NCI-H187 (cell line): ENCODE data around the gene FRMD1.

ENCODE experiments used
- DNase-seq, 2 experiments: peaks; one replicate each; lab custom pipeline; 2025; lab: John Stamatoyannopoulos, UW

FRMD1 gene

DNA sequence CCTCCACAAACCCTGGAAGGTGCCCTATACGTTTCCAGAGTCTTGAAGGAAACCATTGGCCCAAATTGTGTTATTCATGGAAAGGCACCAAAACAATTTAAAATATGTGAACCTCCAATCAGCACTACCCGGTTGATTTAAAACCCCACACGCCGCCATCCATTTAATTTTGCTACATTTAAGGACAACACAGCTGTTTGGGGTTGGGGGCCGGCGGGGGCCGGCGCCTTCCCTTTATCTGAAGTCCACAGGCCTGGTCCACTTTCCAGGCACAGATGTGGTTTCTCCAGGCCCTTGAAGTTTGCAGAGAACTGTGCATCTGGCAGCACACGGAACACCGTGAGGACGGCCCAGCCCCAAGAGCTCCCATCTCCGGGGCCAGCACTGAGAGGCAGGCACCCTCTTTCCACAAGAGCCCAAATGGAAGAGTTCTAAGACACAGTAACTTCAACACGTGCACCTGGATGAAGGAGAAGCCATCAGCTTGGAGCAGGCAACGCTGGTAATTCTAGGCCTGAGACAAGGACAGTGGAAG lies 16.8 kb upstream of the FRMD1 start:
- no peak for DNase-seq

DNA sequence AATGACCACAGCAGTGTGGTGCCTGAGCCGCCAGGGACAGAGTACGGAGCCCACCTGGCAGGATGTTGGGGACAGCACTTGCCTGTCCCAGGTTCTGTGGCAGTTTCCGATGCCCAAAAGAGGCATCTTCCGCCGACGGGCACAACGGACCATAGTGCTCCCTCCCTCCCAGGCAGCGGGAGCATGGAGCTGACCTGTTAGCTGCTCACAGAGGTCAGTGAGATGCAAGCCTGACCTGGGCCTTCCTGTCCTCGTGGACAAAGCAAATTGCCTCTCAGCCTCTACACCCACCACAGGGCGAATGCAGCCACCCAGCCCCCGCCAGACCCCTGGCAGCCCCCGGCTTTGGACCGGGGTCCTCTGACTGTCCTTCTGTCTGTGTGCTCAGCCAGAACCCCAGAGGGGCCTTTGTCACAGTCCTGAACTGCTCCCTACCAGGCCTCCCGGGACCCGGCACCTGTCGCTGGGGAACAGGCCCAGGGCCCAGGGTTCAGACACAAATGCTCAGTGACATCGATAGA lies 16.2 kb upstream of the FRMD1 start:
- no peak for DNase-seq

GRCh38 chr6:168093634-168094033 lies 14.6 kb upstream of the FRMD1 start:
- no peak for DNase-seq

- DNase-seq: no peak
Measured at GRCh38 chr6:168093071-168093505, 14.1 kb upstream of the FRMD1 start.

- DNase-seq: no peak
Measured at GRCh38 chr6:168092541-168092940, 13.5 kb upstream of the FRMD1 start.

DNA sequence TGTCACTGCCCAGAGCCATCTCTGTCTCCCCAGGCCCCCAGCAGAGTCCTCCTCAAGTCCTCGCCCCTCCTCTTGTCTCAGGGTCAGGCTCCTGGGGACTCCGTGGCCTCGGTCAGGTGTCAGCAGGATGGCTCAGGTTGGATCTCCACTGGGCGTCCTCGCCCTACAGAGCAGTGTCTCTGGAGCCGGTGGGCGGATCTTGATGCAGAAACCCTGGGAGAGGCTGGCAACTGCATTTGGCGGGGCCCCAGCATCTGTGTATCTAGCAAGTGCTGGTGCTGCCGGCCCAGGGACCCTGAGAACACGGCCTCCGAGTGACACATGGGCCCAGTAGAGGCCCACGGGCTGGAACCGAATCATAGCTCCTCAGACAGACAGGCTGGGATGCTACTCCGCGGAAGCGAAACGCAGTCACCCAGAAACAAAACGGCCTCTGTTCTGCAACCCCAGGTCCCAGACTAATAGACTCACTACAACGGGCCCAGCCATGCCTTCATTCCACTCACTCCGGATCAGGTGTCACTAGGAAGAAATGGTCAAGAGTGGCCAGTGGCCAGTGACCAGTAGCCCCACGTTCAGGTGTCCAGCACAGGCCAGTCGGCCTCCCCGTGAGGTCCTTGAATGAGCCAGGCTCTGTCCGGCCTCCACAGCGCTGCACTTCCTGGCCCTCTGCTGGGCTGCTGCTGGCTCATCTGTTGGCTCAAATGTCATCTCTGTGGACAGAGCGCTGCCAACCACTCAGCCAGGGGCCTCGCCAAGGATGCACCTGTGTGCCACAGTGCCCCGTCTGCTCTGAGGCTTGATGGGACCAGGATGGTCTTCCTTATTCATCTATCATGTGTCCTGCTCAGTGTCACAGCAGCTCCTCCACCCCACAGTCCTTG lies 12.6 kb upstream of the FRMD1 start:
- no peak for DNase-seq

DNA sequence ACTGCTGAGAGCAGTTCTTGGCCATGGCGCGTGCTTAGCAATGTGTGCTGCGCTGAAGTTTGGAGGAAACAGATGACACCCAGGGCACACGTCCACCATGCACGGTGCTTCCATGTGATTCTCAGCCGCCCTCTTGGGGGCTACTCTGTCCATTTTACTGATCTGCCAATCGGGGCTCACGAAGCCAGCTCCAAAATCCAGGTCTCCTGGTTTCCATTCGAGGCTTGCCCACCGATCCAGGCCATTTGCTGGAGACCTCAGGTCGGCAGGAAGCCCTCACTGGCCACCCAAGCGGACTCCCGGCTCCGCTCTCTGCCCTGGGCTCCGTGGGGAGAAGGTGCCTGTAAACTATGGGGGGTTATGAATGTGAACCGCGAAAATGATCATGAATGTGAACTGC lies 11.7 kb upstream of the FRMD1 start:
- DNase-seq: no peak

DNA sequence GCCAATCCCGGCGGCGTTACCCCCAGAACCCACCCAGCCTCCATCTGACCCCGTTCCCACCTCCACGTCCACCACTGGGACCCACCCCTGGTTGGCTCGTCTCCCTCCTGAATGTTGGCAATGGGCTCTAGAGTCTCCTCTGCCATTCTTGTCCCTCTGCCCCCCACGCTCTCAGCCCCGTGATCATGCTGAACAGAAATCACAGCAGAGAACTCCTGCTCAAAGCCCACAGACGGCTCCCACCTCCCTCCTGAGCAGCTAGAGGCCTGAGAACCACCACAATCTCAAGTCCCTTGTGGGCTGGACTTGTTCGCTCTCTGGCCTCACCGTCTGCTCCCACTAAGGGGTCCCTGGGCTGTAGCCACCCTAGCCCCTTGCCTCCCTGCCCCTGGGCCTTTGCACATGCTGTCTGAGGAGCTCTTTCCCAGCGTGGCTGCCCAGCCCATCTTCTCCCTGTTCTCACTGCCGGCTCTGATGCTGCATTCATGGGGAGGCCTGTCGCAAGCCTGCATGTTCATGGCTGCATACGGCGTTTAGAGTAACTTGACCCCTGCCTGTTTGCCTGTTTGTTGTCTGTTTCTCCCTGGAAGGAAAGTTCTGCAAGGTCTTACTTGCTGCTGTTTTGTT lies 11.2 kb upstream of the FRMD1 start:
- DNase-seq: no peak

DNA sequence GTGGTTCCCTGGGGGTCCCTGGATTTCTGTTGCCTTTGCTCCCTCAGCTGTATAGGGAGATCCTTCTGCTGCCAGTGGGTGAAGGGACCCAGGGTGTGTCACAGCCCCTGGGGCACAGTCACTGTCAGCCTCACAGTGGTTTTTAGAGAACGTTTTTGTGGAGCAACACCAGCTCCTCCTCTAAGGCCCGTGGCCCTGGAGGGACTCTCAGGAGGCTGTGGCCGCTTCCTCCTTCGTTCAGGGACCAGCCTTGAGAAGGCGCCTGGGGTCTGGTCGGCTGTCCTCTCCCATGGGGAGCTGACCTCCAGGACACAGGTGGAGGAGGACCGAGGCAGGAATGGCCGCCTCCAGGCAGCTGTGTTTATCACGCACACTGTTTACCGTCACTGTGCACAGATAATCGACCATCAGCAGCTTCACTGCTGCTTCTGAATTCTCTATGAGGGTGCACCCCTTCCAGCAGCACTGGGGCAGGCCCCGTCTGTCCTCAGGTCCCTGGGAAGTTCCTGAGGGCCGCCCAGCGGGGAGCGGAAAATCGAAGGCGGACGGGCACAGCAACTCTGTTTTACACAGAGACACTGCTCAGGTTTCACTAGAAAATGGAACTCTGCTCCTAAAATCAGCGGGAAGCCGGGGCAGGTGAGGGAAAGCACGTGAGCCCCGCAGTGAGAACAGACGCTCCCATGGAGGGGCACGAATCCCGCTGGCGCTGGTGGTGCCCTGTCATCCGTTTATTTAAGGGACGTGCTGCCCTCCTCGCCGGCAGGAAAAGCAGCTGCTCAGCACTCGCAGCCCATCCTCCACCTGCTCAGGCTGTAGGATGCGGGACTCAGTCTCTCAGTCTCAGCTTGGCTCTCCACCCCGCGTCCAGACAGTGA lies 10.4 kb upstream of the FRMD1 start:
- DNase-seq: peak in 1 of 2 experiments; percentile 28

DNA sequence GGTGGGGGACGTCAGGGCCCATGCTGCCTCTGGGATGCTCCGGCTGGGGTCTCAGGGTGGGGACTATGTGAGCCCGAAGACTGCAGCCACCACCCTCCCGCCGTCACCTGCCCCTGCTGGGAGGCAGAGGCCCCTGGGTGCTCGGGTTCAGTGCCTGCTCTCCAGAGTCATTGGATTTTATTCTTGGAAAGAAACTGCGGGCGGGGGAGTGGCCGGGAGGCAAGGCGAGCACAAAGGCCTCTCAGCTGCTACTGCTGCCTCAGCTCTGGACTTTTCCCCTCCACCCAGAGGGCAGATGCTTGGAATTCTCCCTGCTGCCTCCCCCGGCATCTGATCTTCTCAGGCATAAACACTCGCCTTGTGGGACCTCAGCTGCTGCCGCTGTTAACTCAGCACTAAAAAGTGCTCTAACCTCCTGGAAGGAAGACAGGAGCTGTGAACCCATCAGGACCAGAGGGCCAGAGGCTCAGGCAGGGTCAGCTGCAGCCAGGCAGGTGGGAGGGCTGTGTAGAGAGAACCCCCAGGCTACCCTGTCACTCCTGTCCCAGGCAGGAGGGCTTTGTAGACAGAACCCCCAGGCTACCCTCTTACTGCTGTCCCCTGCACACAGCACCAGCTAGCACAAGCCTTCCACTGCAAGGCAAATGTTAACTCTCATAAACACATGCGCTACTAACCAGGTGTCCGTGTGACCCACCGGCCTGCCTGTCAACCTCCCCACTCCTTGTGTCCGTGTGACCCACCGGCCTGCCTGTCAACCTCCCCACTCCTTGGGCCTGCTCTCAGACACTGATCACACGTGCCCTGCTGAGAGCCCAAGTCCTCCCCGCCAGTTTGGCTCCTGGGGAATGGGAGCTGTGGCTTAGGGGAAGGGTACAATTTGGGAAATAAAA lies 9.4 kb upstream of the FRMD1 start:
- DNase-seq: peak in 1 of 2 experiments; percentile 26

- no peak for DNase-seq
Measured at GRCh38 chr6:168087436-168088160, 8.6 kb upstream of the FRMD1 start.

GRCh38 chr6:168086616-168087015 lies 7.6 kb upstream of the FRMD1 start:
- DNase-seq: no peak

GRCh38 chr6:168086066-168086465 lies 7.1 kb upstream of the FRMD1 start:
- DNase-seq: no peak

DNA sequence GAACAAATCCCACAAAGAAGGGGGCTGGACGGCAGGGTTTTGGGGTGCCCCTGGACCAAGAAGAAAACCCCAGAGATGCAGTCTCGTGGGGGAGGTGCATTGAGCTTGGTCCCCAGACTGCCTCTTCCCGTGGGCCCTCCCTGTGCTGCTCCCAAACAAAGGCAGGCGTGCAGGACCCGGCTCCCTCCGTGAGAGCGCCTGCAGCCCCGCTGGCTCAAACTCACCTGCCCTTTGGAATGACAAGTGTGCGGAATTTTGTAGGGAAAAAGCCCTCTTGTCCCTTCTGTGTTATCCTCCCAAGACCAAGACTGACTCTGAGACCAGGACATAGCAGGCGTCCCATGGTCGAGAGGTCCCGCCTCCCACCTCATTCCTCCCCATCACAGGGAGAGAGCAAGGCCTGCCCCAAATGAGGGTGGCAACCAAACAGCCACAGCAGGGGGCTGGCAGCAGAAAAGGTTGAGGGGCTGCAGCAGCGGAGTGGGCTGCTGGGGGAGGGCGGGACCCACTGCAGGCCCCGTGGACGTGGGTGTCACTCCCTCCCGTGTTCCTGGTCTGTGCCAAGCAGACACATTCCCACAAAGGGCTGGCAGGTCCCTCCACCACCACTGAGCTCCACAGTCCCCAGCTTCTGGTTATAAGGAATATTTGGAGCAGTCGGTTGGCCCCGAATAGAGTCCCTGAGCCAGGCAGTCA lies 5.6 kb upstream of the FRMD1 start:
- no peak for DNase-seq

DNA sequence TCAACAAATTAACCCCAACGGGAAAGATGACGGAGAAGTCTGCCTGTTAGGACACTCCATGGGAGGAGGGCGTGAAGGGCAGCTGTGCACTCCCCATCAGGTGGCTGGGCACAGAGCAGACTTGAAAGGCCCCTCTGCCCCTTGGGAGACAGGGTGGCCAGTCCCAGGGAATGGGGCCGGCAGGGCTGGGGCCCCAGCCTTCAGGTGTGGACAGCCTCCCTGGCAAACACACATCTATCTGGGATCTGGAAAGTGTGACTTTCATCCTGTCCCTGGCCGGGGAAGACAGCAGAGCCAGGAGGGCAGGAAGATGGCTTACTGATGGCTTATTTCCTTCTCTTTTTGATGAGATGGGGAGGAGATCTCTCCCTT lies 4.5 kb upstream of the FRMD1 start:
- no peak for DNase-seq

DNA sequence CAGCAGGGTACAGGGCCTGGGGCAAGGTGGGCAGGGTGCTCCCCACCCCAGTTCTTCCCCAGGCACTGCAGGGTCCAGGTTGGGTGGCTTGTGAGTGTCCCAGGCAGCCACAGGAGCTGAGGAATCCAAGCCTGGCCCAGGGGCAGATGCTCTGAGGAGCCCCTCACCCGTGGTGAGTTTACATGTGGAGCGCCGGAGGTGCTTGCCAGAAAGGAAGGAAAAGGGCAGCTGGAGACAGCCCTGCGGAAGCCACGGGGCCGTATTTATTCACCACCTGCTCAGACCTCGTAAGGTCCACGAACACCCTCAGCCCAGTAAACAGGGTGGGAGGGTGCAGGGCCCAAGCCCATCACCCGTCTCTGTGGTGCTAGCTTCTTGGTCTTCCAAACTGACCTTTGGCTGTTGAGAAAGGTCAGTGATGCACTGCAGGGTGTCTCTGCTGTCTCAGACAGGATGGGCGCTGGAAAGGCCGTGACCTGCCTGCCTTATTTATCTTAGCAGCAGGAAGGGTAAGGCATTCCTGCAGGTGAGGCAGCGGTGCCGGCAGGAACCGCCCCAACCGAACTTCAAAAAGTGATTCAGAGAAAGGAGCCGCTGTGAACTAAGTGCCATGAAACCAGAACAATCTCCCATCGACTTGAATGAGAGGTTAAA lies 4.0 kb upstream of the FRMD1 start:
- no peak for DNase-seq

- DNase-seq: no peak
Measured at GRCh38 chr6:168081858-168082546, 3.0 kb upstream of the FRMD1 start.

DNA sequence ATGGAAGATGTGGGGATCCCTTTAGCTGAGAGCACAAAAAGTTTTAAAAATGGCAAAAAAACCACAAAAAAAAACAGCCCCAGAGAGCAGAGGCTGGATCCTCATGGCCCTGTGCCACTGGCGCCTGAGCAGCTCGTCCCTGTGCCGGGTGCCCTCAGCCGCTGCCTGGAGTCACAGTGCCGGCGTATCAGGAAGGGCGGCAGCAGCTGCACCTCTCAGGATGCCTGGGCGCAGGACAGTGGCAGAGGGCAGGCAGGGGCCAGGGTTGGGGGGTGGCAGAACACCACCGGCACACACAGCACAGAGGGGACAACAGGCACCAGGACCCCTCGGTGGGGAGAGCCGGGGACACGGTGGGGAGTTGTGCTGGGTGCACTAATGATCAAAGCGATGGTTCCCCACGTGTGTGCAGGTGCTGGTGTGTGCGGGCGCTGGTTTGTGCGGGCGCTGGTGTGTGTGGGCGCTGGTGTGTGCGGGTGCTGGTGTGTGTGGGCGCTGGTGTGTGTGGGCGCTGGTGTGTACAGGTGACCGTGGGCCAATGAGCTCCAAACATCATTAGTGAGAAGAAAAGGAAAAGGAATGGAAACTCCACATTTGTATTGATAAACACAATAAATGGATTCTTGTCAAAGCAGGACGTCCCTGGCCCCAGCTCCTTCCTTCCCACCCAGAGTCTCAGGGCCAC lies 1.5 kb upstream of the FRMD1 start:
- DNase-seq: no peak
